ENCODE data around the gene ZNF844. TPM values are rescaled to one million over a fixed set of nuclear protein-coding genes. Genes with fewer than 3 reads are reported as not detected.
"Not testable (repeated sequence)": the region's sequence is repeated elsewhere in the genome, so short reads cannot be mapped to it uniquely, and the experiment has no call there.

Gene ZNF844
- 10 to 100 TPM; 29.7 to 38.0 (median 32.1) TPM for polyA plus RNA-seq (ENCODE audit: insufficient read length in 4 of 4)

DNA sequence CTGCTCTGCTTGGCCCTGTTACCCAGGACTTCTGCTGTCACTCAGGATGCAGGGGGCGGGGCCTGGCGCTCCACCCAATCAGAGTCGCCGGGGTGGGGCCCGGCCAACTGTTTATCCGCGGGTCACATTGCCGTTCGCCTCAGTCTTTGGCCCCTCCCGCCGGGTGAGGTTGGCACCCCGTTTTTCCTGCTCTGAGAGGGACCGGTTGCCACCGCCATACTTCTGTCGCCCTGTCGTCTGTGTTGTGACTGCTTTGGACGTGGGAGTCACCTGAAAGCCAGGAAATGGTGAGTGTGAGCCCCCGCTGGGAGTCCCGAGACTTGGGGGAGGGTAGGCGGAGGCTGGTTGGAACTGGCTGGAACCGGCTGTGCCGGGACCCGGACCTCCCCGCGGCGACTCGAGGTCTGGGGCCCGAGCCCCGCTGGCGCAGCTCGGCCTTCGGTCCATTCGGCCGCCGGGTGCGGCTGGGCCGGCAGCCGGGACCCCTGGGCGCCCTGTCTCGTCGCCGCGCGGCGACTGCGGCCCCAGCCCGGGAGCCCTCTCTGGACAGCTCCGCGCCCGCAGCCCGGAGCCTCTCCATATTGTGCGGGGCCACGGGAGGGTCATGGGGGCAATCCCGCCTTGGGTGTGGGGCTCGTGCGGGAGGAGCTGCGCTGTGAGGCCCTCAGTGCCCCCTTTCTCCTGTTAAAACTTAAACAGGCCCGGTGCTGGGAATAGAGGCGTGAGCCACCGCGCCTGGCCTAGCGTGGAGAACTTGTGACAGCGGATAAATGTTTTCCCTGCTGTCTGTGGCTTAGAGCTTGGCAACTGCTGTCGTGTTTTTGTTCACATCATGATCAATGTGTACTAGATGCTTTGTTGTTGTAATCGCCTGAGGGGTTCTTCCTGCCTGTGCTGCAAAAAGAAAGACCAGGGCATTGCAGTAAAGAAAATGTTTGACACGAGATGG lies at the start of gene ZNF844:
ZNF844 (plus strand) TSS at position 142 of the 949 bp plus-strand sequence; CDS start at position 285, 143 bp downstream.
- DNase-seq (ENCODE audit: low read depth in 4 of 4, low spot score in 3 of 4) = peak; percentile 83 to 92 (median 86)

DNA sequence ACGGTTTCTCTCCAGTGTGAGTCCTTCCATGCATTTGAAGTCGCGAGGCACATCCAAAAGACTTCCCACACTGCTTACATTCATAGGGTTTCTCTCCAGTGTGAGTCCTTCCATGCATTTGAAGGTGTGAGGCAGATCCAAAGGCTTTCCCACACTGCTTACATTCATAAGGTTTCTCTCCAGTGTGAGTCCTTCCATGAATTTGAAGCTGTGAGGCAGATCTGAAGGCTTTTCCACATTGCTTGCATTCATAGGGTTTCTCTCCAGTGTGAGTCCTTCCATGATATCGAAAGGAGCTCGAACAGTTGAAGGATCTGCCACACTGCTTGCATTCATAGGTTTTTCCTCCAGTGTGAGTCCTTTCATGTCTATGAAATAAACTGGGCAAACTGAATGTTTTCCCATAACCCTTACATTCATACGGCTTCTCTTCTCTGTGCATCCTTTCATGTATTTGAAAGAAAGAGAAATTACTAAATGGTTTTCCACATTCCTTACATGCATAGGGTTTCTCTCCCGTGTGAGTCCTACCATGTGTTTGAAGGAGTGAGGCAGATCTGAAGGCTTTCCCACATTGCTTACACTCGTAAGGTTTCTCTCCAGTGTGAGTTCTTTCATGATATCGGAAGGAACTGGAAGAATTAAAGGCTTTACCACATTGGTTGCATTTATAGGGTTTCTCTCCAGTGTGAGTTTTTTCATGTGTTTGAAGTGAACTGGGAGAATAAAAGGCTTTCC lies 49.3 kb upstream of the ZNF844 start:
- DNase-seq (ENCODE audit: low read depth in 4 of 4, low spot score in 3 of 4) = no peak

DNA sequence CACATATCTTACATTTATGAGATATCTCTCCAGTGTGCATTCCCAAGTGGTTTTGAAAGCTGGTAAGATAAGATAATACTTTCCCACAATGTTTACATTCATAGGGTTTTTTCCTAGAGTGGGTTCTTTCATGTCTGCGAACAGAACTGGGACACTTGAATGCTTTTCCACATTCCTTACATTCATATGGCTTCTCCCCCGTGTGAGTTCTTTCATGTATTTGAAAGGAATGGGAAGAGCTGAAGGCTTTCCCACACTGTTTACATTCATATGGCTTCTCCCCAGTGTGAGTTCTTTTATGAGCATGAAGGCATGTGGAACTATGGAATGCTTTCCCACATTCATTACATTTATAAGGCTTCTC lies 48.8 kb upstream of the ZNF844 start:
- no peak for DNase-seq (ENCODE audit: low read depth in 4 of 4, low spot score in 3 of 4)

DNA sequence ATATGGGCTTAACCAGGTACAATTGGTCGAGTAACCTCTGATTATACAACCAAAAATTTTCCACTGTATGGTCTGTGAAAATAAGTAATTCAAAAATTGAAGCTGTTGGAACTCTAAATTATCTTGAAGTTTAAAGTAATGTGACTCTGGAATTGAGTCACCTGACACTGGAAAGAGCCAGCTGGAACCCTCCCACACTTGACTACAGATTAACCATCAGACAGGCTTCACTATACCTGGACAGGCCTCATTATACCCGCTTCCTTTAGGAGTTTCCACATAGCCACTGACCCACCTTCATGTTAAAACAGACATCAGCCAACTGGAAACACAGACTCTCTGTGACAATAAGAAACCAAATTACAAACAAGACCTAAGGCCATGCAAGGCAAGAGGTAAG lies 30.3 kb upstream of the ZNF844 start:
- DNase-seq (ENCODE audit: low read depth in 4 of 4, low spot score in 3 of 4) = peak in 1 of 4 donors; percentile 37

DNA sequence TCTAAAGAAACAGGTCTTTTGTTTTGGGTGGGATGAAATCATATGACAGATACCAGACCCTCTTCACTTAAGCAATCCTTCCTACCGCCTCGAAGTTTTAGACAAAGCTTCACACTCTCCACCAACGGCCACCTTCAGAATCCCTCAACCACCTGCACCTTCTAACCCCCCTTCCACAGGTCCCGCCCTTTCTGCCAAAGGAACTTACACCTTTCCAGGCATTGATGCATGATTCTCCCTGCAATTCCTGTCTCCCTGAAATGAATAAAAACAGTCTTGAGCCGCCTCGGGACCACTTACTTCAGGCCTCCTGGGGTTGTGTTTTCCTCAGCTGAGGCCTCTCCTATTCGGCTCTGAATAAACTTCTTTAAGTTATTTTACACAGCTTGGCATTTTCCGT lies 29.9 kb upstream of the ZNF844 start:
- no peak for DNase-seq (ENCODE audit: low read depth in 4 of 4, low spot score in 3 of 4)

DNA sequence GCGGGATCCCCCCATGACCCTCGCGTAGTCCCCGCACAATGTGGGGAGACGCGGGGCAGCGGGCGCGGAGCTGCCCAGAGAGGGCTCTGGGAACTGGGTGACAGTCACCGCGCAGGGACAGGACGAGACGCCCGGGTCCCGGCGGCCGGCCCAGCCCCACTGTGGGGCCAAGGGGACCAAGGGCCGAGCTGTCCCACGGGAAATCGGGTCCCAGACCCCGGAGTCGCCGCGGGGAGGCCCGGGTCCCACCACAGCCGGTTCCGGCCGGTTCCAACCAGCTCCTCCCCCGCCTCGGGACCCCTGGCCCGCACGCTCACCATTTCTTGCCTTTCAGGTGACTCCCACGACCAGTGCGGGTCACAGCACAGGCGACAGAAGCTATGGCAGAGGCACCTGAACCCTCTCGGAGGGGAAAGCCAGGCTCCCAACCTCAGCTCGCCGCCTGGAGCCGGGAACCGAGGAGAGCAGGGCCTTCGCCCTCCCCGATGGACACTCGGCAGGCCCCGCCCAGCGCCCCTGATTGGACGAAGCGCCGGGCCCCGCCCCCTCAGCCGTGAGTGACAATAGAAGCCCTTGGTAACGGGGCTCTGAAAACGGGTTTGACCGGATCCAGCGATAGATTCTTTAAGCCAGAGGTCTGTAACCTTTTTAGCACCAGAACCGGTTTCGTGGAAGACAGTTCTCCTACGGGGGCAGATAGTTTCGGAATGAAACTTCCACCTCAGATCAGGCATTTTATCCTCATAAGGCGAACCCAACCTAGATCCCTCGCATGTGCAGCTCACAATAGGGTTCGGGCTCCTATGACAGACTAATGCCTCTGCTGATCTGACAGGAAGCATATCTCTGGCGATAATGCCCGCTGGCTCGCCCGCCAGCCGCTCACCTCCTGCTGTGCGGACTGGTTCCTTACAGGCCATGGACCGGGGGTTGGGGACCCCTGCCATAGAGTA lies 29.0 kb upstream of the ZNF844 start, which contains the start of gene ZNF433:
ZNF433 (minus strand) TSS at position 460 of the 953 bp plus-strand sequence; CDS start at position 320, 140 bp downstream.
- DNase-seq (ENCODE audit: low read depth in 4 of 4, low spot score in 3 of 4) = peak; percentile 88 to 92 (median 91)

DNA sequence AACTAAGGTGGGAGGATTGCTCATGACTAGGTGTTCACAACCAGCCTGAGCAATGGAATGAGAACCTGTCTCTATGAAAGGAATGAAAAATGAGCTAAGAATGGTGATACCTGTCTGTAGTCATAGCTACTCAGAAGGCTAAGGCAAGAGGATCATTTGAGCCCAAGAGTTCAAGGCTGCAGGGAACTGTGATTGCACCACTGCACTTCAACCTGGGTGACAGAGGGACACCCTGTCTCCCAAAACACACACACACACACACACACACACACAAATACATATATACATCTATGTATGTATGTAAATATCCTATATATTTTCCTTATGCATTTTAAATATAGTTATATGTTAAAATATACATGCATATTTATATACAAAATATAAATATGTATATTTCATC lies 21.6 kb upstream of the ZNF844 start:
- no peak for DNase-seq (ENCODE audit: low read depth in 4 of 4, low spot score in 3 of 4)

DNA sequence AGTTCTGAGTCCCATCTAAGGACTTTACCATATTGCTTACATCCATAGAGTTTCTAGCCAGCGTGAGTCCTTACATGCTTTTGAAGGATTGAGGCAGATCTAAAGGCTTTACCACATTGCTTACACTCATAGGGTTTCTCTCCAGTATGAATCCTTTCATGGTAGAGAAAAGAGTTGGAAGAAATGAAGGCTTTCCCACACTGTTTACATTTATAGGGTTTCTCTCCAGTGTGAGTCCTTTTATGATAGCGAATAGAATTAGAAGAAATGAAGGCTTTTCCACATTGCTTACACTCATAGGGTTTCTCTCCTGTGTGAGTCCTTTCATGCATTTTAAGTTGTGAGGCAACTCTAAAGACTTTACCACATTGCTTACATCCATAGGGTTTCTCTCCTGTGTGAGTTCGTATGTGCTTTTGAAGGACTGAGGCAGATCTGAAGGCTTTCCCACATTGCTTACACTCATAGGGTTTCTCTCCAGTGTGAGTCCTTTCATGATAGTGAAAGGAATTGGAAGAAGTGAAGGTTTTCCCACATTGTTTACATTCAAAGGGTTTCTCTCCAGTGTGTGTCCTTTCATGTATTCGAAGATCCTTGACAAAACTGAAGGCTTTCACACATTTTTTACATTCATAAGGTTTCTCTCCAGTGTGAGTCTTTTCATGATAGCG lies 20.6 kb upstream of the ZNF844 start:
- no peak for DNase-seq (ENCODE audit: low read depth in 4 of 4, low spot score in 3 of 4)

DNA sequence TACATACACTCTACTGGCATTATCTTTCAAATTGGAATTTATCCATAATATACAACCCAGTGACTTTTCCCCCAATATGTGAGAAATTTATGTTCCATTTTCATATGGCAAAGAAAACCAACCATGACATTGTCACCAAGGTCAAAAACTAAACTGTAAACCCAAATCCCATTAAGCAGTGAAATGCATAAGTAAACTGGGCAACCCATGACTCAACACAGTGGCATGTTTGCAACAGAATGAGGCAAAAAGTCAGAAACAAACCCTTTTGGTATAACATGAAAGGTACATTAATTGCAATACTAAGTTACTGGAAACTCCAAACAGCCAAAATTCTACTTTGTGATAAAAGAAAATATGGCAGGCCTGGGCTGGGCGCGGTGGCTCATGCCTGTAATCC lies 16.7 kb upstream of the ZNF844 start:
- DNase-seq (ENCODE audit: low read depth in 4 of 4, low spot score in 3 of 4) = no peak

DNA sequence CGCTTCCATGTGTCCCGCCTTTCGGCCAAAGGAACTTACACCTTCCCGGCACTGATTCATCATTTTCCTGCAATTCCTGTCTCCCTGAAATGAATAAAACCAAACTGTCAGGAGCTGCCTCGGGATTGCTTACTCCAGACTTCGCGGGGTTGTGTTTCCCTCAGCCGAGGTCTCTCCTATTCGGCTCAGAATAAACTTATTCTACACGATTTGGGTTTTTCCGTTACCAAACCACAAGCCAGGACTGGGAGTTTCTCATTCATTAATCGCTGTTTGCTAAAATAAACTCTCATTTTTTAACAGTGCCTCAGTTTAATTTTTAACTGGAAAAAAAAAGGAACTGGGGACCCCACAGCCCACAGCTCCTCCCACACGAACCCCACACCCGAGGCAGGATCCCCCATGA lies 12.4 kb upstream of the ZNF844 start:
- no peak for DNase-seq (ENCODE audit: low read depth in 4 of 4, low spot score in 3 of 4)

DNA sequence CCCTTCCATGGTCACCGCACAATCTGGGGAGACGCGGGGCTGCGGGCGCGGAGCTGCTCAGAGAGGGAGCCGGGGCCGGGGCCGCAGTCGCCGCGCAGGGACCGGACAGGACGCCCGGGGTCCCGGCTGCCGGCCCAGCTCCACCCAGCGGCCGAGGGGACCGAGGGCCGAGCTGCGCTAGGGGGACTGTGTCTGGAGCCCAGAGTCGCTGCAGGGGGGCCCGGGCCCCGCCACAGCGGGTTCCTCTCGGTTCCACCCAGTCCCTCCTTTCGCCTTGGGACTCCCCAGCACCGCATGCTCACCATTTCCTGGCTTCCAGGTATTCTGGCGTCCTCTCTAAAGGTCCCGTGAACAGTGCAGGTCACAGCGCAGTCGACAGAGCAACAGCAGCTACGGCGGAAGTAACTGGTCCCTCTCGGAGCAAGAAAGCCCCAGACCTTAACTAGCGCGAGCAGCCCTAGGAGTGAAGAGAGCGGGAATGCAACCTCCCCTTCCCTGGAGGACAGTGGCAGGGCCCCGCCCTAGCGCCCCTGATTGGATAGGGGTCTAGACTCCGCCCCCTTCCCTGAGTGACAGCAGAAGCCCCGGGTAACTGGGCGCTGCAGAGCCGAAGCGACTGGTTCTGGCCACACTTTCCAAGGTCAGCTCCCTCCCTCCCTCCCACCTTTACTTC lies 11.9 kb upstream of the ZNF844 start, which contains the start of gene ZNF878:
ZNF878 (minus strand) TSS at position 465 of the 673 bp plus-strand sequence; CDS start at position 305, 160 bp downstream.
- peak; percentile 77 to 93 (median 88) for DNase-seq (ENCODE audit: low read depth in 4 of 4, low spot score in 3 of 4)

DNA sequence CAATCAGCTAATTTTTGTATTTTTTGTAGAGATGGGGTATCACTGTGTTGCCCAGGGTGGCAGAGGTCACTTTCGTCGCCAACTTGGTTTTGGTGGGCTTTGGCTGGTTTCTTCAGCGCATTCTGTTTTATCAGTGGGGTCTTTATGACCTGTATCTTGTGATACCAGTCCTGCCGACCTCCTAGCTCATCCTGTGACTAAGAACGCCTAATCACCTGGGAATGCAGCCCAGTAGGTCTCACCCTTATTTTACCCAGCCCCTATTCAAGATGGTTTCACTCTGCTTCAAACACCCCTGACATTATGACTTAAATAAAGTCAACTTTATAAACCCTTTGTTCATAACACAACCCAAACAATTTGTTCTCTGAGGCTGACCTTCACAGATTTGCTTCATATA lies 8.7 kb upstream of the ZNF844 start:
- no peak for DNase-seq (ENCODE audit: low read depth in 4 of 4, low spot score in 3 of 4)

DNA sequence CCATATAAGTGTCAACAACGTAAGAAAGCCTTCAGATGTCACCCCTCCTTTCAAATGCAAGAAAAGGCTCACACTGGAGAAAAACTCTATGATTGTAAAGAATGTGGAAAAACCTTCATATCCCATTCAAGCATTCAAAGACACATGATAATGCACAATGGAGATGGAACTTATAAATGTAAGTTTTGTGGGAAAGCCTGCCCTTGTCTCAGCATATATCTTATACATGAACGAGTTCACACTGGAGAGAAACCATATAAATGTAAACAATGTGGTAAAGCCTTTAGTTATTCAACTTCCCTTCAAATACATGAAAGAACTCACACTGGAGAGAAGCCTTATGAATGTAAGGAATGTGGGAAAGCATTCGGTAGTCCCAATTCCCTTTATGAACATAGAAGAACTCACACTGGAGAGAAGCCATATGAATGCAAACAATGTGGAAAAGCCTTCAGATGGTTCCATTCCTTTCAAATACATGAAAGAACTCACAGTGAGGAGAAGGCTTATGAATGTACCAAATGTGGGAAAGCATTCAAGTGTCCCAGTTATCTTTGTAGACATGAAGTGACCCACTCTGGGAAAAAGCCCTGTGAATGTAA lies 11.1 kb downstream of the ZNF844 start:
- DNase-seq (ENCODE audit: low read depth in 4 of 4, low spot score in 3 of 4) = no peak

DNA sequence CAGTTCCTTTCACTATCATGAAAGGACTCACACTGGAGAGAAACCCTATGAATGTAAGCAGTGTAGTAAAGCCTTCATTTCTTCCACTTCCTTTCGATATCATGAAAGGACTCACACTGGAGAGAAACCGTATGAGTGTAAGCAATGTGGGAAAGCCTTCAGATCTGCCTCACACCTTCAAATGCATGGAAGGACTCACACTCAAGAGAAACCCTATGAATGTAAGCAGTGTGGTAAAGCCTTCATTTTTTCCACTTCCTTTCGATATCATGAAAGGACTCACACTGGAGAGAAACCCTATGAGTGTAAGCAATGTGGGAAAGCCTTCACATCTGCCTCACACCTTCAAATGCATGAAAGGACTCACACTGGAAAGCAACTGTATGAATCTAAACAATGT lies 11.8 kb downstream of the ZNF844 start:
- not testable (repeated sequence) for DNase-seq (ENCODE audit: low read depth in 4 of 4, low spot score in 3 of 4)

DNA sequence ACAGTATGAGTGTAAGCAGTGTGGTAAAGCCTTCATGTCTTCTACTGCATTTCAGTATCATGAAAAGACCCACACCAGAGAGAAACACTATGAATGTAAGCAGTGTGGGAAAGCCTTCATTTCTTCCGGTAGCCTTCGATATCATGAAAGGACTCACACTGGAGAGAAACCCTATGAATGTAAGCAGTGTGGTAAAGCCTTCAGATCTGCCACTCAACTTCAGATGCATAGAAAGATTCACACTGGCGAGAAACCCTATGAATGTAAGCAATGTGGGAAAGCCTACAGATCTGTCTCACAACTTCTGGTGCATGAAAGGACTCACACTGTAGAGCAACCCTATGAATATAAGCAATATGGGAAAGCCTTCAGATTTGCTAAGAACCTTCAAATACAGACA lies 12.8 kb downstream of the ZNF844 start:
- no peak for DNase-seq (ENCODE audit: low read depth in 4 of 4, low spot score in 3 of 4)

DNA sequence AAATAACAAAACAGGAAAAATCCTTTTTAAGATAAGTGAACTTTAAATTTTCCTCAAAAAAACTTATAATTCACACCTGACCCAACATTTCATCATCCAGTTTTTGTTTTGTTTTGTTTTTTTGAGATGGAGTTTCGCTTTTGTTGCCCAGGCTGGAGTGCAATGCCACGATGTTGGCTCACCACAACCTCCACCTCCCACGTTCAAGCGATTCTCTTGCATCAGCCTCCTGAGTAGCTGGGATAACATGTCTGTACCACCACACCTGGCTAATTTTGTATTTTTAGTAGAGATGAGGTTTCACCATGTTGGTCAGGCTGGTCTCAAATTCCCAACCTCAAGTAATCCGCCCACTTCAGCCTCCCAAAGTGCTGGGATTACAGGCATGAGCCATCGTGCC lies 18.8 kb downstream of the ZNF844 start:
- DNase-seq (ENCODE audit: low read depth in 4 of 4, low spot score in 3 of 4) = not testable (repeated sequence)

DNA sequence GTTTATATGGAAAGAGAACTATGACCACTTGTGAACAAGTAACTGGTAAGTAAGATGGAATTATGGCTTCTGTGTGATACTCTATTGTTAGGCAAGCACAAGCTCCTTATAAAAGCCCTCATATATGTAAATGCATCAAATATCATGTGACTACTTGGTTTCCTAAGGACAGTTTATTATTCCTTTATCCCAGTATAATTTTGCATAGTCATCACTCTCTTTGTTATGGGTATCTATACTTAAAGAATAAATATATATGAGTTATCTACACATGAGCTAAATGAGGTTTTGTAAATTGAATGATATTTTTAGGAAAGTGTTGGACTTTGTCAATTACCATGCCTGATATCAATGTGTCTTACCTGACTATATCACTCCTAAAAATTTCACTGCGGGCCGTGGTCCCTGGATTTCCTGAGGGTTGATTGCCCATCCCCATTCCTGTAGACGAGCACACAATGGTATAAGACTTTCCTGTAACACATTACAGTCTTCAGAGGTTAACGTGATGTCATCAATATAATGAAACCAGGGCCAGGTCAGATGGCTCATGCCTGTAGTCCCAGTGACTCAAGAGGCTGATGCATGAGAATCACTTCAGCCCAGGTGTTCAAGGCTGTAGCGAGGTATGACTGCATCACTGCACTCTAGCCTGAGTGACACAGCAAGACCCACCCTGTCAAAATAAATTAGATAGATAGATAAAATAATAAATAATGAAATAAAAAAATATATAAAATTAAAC lies 20.7 kb downstream of the ZNF844 start:
- DNase-seq (ENCODE audit: low read depth in 4 of 4, low spot score in 3 of 4) = no peak

DNA sequence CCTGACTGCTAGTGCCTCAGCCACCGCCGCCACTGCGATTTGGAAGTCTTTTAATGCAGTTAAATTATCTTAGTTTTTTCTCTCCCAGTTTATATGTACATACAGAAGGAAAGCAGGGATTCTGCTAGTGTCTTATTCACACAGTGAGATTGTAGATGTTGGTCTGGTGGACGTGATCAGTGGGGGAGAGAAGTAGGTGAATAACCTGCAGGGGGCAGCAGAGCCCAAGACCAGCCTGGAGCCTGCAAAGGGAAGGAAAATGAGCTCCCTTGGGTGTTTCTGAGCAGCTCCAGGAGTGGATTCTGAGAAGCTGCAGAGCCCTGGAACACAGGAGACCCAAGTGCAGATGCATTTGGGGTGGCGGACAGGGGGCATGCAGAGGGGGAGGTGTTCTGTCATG lies 26.3 kb downstream of the ZNF844 start:
- peak; percentile 41 to 49 (median 44) for DNase-seq (ENCODE audit: low read depth in 4 of 4, low spot score in 3 of 4)

All from right renal pelvis (tissue), 4 donors.